Measurements from ENCODE around the gene OSBPL6.

The OSBPL6 gene

GRCh38 chr2:178448968-178449661, 254.8 kb downstream of the OSBPL6 start:
- no peak for DNase-seq (ENCODE audit: low read depth)

DNA sequence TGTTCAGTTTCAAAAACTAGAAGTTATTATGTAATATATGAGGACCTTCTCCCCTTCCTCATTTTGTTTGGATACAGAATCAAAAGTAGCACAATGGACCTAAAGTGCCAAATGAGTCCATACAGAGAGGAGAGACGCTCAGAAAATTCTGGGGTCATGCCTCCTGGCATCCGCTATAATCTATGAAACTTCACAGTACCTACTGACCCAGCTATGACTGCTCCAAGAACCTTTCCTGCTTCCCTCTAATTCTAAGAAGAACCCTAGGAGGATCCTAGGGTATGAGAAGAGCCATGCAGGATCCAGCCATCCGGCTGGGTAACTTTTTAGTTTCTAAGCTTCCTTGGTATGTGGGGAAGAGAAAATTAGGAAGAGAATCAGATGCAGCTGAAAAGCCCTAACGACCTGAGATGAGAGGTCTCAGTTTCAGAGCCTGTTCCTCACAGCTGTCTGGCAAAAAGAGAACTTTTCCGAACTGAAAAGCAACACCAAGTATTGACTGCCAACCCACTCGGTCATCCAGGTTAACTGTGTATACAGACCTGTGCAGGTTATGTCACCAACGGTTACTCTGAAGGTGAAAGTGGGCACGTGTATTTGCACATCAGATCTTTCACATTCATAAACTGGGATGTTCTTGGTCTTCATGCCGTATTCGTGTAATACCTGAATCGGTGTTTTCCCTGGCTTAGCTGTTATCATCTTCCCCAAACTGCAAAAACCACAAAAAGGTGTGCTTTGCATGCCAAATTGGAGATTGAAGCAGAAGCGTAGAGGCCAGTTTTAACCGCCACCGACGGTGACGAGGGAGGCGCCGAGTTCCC, 255.6 kb downstream of the OSBPL6 start:
- DNase-seq (ENCODE audit: low read depth), result no peak

DNA sequence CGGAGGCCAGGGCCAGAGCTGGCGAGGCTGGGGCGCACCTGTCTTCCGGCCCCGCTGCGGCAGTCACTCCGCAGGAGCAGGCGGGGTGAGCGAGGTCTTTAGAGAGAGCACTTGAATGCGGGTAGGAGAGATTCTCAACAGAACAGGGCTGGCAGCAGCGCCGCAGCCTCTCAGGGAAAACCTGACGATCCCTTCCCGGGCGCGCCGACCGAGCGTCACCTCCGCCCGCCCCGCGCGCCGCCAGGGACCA, 256.1 kb downstream of the OSBPL6 start:
- DNase-seq (ENCODE audit: low read depth), result no peak

- peak; percentile 96 for DNase-seq (ENCODE audit: low read depth)
Measured at GRCh38 chr2:178450774-178451525, 256.6 kb downstream of the OSBPL6 start, which contains the start of the genes PJVK and PRKRA. Gene PJVK (plus strand): TSS chr2:178451378. CDS start chr2:178453410, 2,032 bp downstream. Gene PRKRA (minus strand): TSS chr2:178451175. CDS start chr2:178451030, 145 bp downstream.

- no peak for DNase-seq (ENCODE audit: low read depth)
Measured at GRCh38 chr2:178452334-178452733, 258.0 kb downstream of the OSBPL6 start.
